Activated CD8-positive, alpha-beta memory T cell treated with anti-CD3 and anti-CD28 coated beads for 24 hours (primary cell): Measurements from ENCODE around the gene F2RL3.

Experiments used
- DNase-seq: peaks from one replicate; pipeline ENCODE4 v3.0.0-alpha.2; 2020

F2RL3 gene

DNA sequence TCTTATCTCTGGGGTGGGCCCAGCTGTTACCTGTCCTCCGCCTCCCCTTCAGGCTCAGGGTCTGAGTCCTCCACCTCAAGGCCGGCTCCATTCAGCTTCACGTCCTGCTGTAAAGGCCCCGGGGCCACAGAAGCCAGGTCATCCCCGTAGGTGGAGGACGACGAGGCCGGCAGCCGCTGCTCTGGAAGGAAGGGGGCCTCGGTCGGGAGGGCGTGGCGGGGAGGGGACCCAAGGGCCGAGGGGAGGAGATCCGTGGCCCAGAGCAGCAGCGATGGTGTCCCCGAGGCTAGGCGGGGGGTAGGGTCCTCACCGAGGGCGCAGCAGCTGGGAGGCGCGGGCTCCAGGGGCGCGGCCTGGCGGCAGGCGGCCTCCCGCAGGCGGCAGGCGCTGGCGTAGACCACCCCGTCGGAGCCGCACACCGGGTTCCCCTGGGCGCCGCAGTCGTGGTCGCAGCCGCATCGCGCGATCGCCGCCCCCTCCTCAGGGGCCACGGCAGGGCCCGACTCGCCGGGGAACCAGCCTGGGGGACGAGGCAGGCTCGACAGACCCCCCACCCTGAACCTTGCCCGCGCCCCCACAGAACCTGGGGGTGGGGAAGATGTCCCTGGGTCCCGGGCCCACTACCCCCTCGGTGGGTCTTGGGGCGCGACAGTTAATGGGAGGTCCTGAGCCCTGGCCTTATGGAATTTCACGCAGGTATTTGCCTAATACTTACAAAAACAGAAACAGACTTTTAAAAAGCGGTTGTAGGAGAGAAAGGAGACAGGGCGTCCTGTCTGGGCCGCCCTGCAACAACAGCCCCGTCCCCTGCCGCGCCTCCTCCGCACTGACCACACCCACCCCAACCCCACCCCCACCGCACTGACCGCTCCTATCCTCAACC, 7.6 kb downstream of the F2RL3 start:
- no peak for DNase-seq

DNA sequence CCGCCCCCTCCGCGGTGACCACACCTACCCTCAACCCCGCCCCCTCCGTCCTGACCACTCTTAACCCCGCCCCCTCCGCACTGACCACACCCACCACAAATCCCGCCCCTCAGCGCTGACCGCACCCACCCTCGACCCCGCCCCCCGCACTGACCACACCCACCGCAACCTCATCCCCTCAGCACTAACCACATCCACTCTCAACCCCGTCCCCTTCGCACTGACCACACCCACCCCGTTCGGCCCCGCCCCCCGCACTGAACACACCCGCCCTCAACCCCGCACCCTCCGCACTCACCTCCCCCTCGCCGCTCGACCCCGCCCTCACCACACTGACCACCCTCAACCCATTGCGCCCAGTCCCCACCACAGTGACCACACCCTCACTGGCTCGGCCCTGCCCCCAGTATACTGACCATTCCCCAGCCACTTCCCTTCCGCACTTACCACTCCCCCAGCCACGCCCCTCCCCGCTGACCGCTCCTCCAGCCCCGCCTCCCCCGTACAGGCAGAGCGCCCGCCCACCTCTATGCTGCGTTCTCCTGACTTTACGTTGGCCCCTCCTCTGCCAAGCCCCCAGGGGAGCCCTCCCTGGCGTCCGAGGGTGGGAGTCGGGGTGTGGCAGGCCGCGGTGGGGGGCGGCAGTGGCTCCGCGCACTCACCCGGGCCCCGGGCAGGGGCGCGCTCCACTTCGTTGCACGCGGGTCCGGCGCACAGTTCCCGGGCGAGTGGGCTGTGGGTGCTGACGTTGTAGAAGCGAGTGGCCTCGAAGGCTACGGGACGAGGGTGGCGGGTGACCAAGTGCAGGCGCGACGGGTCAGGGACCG, 8.4 kb downstream of the F2RL3 start:
- DNase-seq = peak; percentile 84

DNA sequence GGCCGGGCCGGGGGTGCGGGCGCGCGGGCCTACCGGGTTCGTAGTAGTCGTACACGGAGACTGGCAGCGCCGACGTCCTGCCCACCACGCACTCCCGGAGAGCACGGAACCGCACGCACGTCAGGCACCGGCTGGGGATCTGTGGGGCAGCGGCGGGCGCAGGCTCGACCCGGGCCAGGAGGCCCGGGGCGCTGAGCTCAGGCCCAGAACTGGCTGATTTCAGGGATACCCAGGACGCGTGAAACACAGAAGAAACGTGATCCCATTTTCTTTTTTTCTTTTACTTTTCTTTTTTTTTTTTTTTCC, 9.0 kb downstream of the F2RL3 start:
- DNase-seq = no peak

DNA sequence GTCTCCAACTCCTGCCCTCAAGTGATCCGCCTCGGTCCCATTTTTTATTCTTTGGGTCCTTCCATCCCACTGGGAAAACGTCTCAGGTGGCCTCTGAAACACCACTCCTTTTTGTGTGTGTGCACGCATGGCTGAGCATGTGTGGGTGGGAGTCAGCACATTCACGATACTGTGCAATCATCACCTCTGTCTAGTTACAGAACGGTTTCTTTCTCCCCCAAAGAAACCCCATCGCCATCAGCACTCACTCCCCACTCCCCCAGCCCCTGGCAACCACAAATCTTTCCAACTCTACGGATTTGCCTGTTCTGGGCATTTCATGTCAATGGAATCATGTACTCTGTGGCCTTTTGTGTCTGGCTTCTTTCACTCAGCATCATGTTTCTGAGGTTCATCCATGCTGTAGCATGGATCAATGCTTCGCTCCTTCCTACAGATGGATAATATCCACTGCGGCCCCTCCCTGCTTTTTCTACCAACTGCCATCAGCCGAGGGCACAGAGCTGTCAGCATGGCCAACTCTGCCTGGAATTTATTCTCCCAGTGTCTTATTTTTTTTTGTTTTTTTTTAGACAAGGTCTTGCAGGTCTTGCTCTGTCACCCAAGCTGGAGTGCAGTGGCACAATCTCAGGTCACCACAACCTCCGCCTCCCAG, 9.7 kb downstream of the F2RL3 start:
- no peak for DNase-seq

DNA sequence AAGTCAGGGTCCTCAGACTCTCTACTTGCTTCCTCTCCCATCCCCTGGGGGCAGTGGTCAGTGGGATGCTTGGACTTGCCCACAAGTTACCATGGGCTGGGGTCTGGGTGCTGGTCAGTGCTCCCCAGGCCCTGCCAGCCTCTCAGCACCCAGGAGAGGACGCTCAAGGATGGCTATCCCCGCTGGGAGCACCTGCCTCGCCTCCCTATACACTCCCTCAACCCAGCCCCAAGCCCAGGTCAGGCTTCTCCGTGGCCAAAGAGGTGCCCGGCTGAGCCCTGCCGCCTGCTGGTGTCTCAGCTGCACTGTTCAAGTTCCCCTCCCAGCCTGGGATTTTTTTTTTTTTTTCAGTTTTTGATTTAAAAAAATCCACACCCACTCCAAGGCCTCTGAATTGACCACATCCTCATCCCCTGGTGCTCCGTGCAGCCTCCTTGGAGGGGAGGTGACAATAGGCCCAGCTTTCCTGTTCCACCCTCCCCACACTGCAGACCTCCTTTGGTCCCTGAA, 10.8 kb downstream of the F2RL3 start:
- no peak for DNase-seq

DNA sequence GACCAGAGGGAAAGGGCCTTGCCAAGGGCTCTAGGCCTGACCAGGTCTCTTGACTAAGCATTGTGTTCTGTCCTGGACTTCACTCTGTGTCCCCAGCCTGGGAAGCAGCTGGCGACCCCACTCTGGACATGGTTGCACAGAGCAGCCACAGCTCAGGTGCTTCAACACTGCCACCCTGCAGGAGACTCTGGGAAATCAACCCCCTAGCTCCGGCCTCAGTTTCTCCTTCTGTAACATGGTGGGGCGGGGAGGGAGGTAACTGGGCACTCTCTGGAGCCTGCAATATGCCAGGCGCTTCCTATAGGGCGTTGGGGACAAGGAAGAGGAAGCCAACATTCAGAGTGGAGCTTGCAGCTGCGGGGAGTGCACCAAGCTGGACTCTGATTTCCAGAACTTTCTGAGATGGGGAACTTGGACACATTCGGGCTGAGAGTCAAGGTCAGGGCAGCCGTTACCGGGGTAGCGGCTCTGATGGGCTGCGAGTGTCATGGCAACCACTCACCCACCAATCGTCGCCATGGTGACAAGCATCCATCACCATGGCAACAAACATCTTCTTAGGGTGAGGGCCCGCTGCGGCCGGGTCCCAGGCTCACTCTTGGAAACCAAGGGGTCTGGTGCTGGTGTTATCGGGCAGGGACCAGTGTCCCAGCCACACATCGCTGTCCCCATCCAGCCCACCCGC, 12.8 kb downstream of the F2RL3 start:
- DNase-seq = no peak

DNA sequence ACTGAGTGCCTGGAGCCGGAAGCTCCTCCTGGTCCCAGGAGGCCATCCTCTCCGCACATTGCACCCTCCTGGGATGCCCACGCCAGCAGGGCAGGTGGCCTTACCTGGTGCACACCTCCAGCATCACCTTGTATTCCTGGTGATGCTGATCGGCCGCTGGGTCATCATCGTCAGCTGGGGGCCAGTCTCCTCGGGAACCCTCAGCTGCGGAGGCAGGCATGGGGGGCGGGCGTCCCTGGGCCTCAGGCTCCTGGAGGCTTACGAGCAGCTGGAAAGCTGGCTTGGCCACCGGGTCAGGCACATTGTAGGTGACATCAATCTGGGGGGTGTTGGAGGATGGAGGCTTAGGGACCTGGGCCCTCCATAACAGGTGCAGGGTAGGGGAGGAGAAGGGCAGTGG, 13.7 kb downstream of the F2RL3 start:
- no peak for DNase-seq

DNA sequence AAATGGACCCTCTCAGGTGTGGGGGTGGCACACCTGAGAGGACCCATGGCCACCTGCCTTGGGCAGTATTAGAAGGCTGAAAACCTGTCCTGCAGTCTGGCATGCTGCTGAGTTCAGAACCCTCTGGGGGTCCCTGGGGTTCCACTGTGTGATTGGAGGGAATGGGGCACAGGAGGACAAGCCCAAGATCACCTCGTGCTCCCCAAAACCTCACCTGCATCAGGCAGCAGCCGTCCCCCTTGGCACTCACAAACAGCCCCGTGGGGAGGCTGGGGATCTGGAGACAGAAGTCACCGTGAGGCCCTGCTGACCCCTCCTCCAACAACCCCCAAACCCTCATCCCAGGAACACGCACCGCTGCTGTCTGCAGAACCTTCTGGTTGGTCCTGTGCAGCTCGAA, 14.5 kb downstream of the F2RL3 start:
- no peak for DNase-seq

DNA sequence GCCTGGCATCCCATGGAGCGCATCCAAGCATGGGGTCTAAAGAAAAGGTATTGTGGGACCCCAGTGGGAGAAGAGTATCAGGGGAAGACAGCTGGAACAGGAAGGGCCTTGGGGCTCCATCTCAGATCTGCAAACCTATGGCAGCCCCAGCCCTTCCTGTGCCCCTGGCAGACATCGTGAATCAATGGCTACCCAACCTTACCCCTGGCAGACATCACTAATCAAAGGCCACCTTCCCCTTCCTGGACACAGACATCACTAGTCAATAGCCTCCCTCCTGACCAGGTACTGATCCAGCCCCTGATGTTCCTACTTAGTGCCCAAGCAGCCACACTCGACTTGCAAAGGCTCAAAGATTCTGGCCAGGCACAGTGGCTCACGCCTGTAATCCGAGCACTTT, 15.8 kb downstream of the F2RL3 start:
- DNase-seq = no peak

DNA sequence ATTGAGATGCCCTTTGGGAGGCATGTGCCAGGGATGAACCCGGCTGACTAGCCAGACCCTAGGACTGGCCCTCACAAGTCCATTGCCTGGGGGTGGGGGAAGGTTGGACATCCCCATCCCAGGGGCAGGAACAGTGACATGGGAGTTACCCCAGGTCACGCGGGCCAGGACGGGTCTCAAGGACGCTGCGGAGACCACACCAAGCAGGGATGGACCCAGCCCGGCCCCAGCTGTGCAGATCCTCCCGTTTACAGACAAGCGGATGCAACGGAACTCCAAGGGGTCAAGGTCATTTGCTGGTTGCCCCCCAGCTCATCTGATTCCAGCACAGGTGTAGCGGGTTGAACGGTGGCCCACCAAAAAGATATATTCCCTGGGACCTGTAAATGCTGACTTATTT, 20.0 kb downstream of the F2RL3 start:
- DNase-seq = no peak

DNA sequence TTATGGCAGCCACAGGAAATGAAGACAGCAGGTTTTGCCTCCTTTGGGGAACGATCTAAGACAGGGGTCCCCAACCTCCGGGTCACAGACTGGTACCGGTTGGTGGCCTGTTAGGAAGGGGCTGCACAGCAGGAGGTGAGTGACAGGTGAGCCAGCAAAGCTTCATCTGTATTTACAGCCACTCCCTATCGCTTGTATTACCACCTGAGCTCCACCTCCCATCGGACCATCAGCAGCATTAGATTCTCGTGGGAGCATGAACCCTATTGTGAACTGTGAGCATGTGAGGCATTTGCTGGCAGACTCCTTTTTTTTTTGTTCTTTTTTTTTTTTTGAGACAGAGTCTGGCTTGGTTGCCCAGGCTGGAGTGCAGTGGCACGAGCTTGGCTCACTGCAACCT, 22.2 kb downstream of the F2RL3 start:
- DNase-seq = no peak

DNA sequence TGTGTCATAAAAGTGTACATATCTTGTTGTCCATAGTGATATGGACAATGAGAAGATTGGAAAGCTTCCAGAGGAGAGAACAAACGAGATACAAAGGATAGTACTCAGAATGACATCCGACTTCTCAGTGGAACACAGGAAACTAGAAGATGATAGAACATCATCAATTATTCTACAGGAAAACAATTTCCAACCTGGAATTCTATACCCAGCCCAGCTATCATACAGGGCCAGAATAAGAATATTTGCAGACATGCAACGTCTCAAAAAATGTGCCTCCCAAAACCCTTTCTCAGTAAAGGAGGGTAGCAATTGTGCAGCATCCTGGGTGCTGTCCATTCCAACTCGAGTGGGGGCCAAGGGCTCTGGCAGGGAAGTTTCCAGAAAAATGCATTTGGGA, 24.0 kb downstream of the F2RL3 start:
- no peak for DNase-seq

DNA sequence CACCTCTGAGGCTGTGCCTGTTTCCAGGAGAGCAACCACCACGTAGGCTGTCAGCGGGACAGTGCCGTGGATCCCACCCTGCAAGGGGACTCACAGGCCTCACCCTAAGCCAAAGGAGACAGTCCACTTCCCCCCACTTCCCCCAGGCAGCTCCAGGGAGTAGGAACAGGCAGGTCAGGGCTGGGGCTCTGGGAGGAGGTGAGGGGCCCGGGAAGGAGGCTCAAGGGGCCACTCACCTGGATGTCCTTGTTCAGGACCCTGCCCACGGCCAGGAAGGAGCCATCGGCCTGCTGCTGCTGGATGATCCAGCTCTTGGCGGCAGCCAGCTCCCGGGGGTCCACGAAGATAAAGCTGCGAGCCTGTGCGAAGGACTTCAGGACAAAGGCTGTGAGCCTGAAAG, 25.6 kb downstream of the F2RL3 start:
- DNase-seq = no peak

DNA sequence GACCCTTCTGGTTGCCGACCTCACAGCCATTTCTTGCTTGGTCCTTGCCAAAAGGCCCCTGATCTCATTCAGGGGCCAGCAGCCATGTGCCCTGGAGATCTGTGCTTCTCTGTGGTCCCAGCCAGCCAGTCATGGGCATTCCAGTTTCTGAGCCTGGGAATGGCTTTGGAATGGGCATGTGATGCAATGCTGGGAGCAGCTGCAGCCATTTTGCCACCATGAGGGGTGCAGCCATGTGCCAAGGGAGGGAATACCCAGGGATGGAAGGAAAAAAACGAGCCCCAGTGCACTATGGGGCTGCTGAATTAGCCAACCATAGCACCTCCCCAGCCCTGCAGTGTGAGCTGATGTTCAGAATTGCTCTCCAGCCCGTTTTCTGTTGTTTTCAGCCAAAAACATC, 26.3 kb downstream of the F2RL3 start:
- DNase-seq = no peak

DNA sequence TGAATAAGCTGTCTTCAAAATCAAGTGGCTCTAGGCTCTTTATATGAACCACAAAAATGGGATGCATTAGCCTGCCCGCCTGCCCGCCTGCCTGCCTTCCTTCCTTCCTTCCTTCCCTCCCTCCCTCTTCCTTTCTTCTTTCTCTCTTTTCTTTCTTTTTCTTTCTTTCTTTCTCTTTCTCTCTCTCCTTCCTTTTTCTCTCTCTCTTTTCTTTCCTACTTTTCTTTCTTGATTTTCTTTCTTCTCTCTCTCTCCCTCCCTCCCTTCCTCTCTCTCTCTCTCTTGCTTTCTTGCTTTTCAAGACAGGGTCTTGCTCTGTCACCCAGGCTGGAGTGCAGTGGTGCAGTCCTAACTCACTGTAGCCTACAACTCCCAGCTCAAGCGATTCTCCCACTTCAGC, 26.9 kb downstream of the F2RL3 start:
- DNase-seq = no peak

DNA sequence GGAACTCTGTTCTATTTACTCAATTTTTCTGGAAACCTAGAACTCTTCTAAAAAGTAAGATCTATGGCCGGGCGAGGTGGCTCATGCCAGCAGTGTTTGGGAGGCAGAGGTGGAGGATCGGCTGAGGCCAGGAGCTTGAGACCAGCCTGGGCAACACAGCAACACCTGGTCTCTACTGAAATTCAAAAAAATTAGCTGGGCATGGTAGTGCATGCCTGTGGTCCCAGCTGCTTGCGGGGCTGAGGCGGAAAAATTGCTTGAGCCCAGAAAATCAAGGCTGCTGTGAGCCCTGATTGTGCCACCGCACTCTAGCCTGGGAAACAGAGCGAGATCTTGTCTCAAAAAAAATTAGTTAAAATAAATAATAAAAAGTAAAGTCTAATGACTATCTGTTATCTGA, 28.6 kb downstream of the F2RL3 start:
- DNase-seq = no peak

DNA sequence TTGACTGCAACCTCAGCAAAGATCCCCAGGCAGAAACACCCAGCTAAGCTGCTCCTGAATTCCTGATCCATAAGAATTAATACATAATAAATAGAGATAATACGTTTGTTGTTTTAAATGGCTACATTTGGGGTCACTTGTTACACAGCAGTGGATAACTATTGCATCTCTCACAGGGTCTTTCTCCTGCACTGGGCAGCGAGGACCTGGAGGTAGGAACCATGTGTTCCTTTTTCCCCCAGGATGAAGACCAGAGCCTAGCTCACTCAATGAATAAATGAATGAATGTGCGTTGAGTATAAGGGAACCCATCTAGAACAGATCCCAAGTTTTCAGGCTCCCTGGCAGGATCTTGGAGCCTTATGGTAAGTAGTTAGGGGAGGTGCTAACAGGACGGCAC, 30.7 kb downstream of the F2RL3 start:
- DNase-seq = no peak

DNA sequence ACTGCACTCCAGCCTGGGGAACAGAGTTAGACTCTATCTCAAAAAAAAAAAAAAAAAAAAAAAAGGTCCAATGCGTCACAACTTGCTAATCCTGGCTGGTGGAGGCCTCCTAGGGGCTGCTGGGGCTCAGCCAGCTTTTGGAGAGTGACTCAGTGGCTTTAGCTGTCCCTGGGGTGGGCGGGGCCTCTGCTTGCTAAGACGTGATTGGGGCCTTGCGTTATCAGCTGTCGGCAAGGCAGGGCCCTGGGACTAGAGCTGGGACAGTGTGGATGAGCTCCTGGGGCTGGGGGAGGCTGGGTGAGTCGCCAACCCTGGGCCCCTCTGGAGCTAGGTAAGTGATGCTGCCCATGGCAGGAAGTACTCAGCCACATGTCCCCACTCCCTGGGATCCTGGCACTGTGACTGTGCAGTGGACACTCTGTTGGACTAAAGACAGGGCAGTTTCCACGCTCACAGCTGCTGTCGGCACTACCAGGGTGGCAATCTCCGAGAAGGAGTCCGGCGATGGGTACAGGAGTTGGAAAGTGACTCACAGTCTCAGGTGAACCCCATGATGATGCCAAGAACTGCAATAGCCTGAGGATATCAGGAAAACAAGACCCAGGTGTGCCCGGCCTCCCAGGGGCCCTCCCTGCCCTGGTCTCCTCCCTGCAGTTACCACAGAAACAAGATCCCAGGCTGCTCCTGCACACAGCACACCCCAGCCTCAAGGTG, 32.2 kb downstream of the F2RL3 start:
- no peak for DNase-seq

DNA sequence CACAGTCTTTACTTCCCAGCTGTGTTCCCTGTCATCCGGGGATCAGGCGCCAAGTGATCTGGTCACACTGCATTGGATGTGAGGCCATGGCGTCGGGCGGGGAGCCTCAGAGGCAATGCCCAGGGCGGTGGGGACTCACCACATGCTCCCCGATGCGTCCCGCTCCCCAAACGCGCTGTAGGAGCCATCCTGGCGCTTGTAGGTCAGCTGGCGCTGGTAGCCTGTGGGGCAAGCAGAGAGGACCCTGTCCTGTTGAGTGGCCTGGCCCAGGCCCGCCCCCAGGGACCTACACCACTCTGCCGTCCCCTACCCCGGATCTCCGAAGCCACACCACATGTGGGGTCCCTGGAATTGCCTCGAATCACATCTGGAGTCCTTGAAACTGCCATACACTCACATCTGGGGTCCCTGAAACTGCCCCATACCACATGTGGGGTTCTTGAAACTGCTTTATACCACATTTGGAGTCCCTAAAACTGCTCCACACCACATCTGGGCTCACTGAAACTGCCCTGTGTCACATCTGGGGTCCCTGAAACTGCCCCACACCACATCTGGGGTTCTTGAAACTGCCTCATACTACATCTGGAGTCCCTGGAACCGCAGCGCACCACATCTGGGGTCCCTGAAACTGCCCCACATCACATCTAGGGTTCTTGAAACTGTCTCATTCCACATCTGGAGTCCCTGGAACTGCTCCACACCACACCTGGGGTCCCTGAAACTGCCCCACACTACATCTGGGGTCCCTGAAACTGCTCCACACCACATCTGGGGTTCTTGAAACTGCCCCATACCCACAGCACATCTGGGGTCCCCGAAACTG, 33.2 kb downstream of the F2RL3 start:
- DNase-seq = no peak

DNA sequence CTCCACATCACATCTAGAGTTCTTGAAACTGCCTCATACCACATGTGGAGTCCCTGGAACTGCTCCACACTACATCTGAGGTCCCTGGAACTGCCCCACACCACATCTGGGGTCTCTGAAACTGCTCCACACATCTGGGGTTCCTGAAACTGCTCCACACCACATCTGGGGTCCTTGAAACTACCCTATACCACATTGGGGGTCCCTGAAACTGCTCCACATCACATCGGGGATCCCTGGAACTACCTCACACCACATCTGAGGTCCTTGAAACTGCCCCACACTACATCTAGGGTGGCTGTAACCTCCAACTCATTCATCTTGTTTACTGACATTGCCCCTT, 33.8 kb downstream of the F2RL3 start:
- no peak for DNase-seq

DNA sequence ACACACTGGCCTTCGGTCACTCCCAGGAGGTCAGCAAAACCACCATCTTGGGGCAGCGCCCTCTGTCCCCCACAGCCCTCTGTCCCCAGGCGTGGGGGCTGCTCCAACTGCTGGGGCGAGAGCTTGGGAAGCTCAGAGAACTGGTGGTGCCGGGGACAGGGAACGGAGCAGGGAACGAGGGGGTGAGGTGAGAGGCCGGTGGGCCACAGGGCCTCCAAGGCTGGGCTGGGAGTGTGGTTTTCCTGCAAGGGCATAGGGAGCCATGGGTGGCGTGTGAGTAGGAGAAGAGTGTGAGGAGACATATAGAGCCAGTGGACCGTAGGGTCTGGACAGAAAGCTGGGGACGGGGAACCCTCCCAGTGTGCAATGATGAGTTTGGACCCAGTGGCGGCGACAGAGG, 34.1 kb downstream of the F2RL3 start:
- no peak for DNase-seq

DNA sequence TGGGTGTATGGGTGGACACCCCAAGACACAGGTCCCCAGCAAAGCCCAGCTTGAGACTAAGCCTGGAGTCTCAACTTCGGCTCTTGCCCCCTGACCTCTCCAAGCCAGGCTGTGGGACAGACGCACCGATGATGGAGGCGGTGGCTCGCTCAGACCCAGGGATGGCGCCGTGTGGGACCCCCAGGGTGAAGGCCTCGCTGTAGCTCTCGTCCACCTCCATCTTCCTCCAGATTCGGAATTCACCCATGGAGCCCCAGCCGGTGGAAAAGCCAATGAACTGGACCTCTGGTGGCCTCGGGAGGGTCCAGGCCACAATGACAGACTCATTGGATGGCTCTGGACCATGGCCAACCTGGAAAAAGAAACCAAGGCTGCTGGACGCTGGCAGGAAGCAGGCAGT, 39.1 kb downstream of the F2RL3 start:
- no peak for DNase-seq
